NT2/D1 (cell line): ENCODE results near the gene MYOF.

ENCODE experiments used
- DNase-seq: peaks from one replicate; pipeline ENCODE4 v3.0.0-alpha.2; 2011; ENCODE audit warnings: low read depth, low spot score
- H3K27me3 ChIP-seq: 2 replicates; pipeline ENCODE4 v1.6.0; 2011; ENCODE audit warnings: mild to moderate bottlenecking; ENCODE audit not compliant: insufficient read length, insufficient read depth
- H3K36me3 ChIP-seq: 2 replicates; pipeline ENCODE4 v1.6.1; 2011; ENCODE audit warnings: mild to moderate bottlenecking, low read length, mixed read lengths; ENCODE audit not compliant: insufficient read depth, insufficient read length
- H3K4me1 ChIP-seq: 2 replicates; pipeline ENCODE4 v1.5.1; 2011; ENCODE audit not compliant: insufficient read depth, insufficient read length
- H3K4me3 ChIP-seq: 2 replicates; pipeline ENCODE4 v1.5.1; 2011; ENCODE audit warnings: low read depth; ENCODE audit not compliant: insufficient read length
- H3K9ac ChIP-seq: 2 replicates; pipeline ENCODE4 v1.6.0; 2011; ENCODE audit warnings: low read depth; ENCODE audit not compliant: insufficient read length
- H3K9me3 ChIP-seq: 2 replicates; pipeline ENCODE4 v1.5.1; 2011; ENCODE audit warnings: mild to moderate bottlenecking, low read length; ENCODE audit not compliant: insufficient read depth
- SUZ12 ChIP-seq: IDR thresholded peaks from 2 replicates; pipeline ENCODE4 v1.6.1; 2011; ENCODE audit not compliant: insufficient read length, insufficient read depth; ENCODE audit errors: extremely low read depth
- YY1 ChIP-seq: IDR thresholded peaks from 2 replicates; pipeline ENCODE4 v1.6.1; 2011; ENCODE audit not compliant: insufficient read length, insufficient read depth
- ZNF274 ChIP-seq: IDR thresholded peaks from 2 replicates; pipeline ENCODE4 v1.6.1; 2011; ENCODE audit warnings: mild to moderate bottlenecking, low read depth, low read length

MYOF gene

DNA sequence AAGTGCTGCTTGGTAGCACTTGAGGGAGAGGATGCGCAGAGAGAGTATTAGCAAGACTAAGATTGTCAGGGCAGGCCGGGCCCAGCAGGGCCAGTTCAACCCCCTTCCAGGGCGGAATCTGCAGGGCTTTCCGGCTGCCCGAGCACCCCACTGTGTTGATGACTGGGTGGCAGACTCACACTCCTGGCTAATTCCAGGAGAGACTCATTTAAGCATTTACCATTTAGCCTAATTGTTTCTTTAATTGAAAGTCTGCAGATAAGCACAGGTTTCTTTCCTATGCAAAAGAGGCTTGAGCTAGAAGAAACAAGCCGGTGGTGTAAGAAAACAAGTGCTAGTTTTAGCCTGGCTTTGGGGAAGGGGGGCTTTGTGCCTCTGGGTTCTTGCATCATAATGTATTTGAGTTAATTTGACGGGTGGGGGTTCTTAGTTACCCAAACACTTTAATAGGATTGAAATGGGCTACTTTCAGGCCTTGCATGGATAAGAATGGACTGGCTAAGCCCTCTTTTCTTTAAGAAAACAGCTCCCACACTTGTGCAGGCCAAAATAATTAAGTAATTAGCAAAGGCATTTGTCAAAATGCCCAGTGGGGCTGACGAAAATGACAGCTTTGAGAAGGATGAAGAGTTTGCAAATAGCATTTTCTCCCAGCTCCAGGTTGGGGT is 201.3 kb downstream of the MYOF start:
- H3K36me3 ChIP-seq, result no peaks in the 10 kb centered on the region
- peak; percentile 91 for DNase-seq

DNA sequence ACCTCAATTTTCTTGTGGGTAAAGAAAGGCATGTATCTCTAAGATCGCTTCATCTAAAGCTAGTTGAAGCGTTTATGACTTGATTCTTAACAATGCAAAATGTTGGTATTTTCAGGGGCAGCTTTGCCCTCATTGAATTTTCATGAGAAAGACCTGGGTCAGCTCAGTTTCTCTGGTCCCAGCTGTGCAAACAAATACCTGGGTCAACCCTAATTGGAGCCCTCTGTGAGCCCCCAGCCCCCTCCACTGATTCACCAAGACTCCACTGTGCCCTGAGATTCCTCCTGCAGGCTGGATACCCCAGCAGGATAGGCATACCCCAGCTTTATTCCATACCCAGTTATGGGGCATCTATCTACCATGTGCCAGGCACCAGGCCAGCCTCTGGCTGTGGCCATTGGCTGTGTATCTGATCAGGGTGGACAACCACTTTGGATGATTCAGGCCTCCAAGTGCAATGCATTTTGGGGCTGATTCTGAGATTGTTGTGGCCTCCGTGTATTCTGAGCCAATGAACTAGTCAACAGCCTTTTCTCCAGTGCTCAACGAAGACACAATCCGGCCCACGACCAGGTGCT is 201.9 kb downstream of the MYOF start:
- Histone ChIP-seq H3K27me3 (peaks cover 86% of the 10 kb centered on the region), H3K9me3 (peaks cover 5% of the 10 kb centered on the region; the same call in 1 of the 2 replicates), H3K4me3 (no peak overlapping the region), H3K9ac (no peak overlapping the region), H3K4me1 (peaks cover 4% of the 10 kb centered on the region), H3K36me3 (no peaks in the 10 kb centered on the region)
- TF ChIP-seq YY1, result no peak
- no peak for DNase-seq

More for the DNA sequence above, 201.3 kb downstream of the MYOF start:
- TF ChIP-seq SUZ12 (no peak), YY1 (no peak), ZNF274 (no peak)
- Histone ChIP-seq H3K9ac (no peak overlapping the region), H3K27me3 (peaks cover 85% of the 10 kb centered on the region), H3K4me1 (peaks cover 4% of the 10 kb centered on the region), H3K4me3 (no peak overlapping the region), H3K9me3 (peaks cover 5% of the 10 kb centered on the region; the same call in 1 of the 2 replicates)

DNA sequence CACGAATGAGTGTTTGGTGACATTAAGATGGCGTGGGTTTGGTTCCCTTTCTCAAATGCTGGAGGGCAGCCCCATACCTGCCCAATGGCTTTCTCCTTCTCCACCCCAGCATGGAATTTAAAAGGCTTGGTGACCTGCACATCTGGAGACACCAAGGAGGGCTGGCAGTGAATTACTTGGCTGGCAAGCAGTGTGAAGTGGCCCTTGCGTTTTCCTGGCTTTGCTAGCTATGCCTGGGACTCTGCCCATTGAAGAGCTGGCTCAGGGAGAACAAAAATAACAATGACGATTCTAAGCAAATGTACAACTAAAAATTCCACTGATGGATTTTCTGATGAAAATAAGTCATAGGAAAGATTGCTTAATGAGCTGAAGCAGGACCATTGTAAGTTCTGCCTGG is 204.8 kb downstream of the MYOF start:
- no peak overlapping the region for H3K9ac ChIP-seq
- no peak for DNase-seq
- no peak overlapping the region for H3K4me3 ChIP-seq
- TF ChIP-seq YY1 (no peak), SUZ12 (no peak), ZNF274 (no peak)
- peaks cover 7% of the 10 kb centered on the region for H3K4me1 ChIP-seq
- H3K9me3 ChIP-seq, result peaks cover 5% of the 10 kb centered on the region; the same call in 1 of the 2 replicates
- H3K27me3 ChIP-seq, result peaks cover 78% of the 10 kb centered on the region
- no peaks in the 10 kb centered on the region for H3K36me3 ChIP-seq

DNA sequence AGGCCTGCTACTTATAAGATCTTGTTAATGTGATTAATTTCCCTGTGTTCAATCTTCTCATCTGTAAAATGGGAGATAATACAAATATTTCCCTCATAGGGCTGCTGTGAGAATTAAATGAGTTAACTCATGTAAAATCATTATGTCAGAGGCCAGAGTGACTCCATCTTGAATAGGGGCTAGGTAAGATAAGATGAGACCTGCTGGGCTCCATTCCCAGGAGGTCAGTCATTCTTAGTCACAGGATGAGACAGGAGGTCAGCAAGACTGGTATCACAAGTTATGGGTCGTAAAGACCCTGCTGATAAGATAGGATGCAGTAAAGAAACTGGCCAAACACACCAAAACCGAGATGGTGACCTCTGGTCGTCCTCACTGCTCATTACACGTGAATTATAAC is 207.7 kb downstream of the MYOF start:
- TF ChIP-seq SUZ12, result no peak
- TF ChIP-seq YY1, result no peak
- no peak for TF ChIP-seq ZNF274
- Histone ChIP-seq H3K27me3 (peaks cover 89% of the 10 kb centered on the region), H3K9me3 (peaks cover 25% of the 10 kb centered on the region), H3K4me3 (no peak overlapping the region), H3K4me1 (peaks cover 8% of the 10 kb centered on the region), H3K9ac (no peak overlapping the region), H3K36me3 (no peaks in the 10 kb centered on the region)
- DNase-seq, result no peak

GRCh38 chr10:93272884-93273675 is 209.1 kb downstream of the MYOF start:
- no peak for TF ChIP-seq YY1
- no peak for TF ChIP-seq SUZ12
- H3K4me3 ChIP-seq, result peak overlapping the region; percentile 12
- H3K36me3 ChIP-seq, result no peaks in the 10 kb centered on the region
- peak; percentile 78 for DNase-seq
- H3K27me3 ChIP-seq, result peaks cover 89% of the 10 kb centered on the region
- no peak overlapping the region for H3K9ac ChIP-seq
- peaks cover 38% of the 10 kb centered on the region for H3K9me3 ChIP-seq
- H3K4me1 ChIP-seq, result peaks cover 8% of the 10 kb centered on the region

- Histone ChIP-seq H3K9ac (no peak overlapping the region), H3K9me3 (peaks cover 38% of the 10 kb centered on the region), H3K4me1 (peaks cover 8% of the 10 kb centered on the region), H3K27me3 (peaks cover 89% of the 10 kb centered on the region), H3K4me3 (no peak overlapping the region), H3K36me3 (no peaks in the 10 kb centered on the region)
- TF ChIP-seq ZNF274, result no peak
- TF ChIP-seq YY1, result no peak
- TF ChIP-seq SUZ12, result no peak
- no peak for DNase-seq
These were observed 210.8 kb downstream of the MYOF start for GRCh38 chr10:93271347-93271746.

- TF ChIP-seq ZNF274 (no peak), YY1 (no peak), SUZ12 (no peak)
- no peak for DNase-seq
- H3K27me3 ChIP-seq, result peaks cover 83% of the 10 kb centered on the region
- peaks cover 8% of the 10 kb centered on the region for H3K4me1 ChIP-seq
- no peak overlapping the region for H3K9ac ChIP-seq
- H3K4me3 ChIP-seq, result no peak overlapping the region
- H3K9me3 ChIP-seq, result peaks cover 38% of the 10 kb centered on the region
- H3K36me3 ChIP-seq, result no peaks in the 10 kb centered on the region
These were observed 212.9 kb downstream of the MYOF start for GRCh38 chr10:93269281-93269680.
